HepG2 (cell line): ENCODE results near the gene PLK2. TPM values are rescaled to one million over a fixed set of nuclear protein-coding genes. Genes with fewer than 3 reads are reported as not detected.

Experiments used
- SKI ChIP-seq: fragments of 450-650 bp; IDR thresholded peaks from one replicate; pipeline ENCODE4 v1.6.1; 2018; ENCODE audit warnings: mild to moderate bottlenecking; ENCODE audit not compliant: partially characterized antibody
- SMAD3 ChIP-seq: sonication (generic); formaldehyde crosslinking; IDR thresholded peaks from 2 replicates; pipeline ENCODE4 v1.4.0; 2020; ENCODE audit warnings: missing genetic modification reagents
- TBP ChIP-seq: sonication (generic); formaldehyde crosslinking; IDR thresholded peaks from 2 replicates; pipeline ENCODE4 v1.5.0; 2020; ENCODE audit warnings: missing genetic modification reagents
- ZKSCAN5 ChIP-seq: sonication (generic); formaldehyde crosslinking; IDR thresholded peaks from 2 replicates; pipeline ENCODE4 v1.5.1; 2020; ENCODE audit warnings: mild to moderate bottlenecking, missing genetic modification reagents
- ZNF142 ChIP-seq: sonication (generic); formaldehyde crosslinking; IDR thresholded peaks from 2 replicates; pipeline ENCODE4 v1.4.0; 2020; ENCODE audit warnings: missing genetic modification reagents
- ZNF230 ChIP-seq: sonication (generic); formaldehyde crosslinking; IDR thresholded peaks from 2 replicates; pipeline ENCODE4 v1.4.0; 2020; ENCODE audit warnings: mild to moderate bottlenecking, missing genetic modification reagents
- ZNF574 ChIP-seq: sonication (generic); formaldehyde crosslinking; IDR thresholded peaks from 2 replicates; pipeline ENCODE4 v1.4.0; 2020; ENCODE audit warnings: missing genetic modification reagents
- polyA plus RNA-seq, 8 experiments: library from polyadenylated mRNA; depleted of rRNA in 3 of 8; stranded (reverse) in 7 of 8; unstranded in 1 of 8; fragments of >200 nt; fragmentation: Illumina TruSeq in 4 of 8; extraction: Trizol in 4 of 8; gene quantifications; 2 replicates each; pipeline versions ENCODE4 v1.2.1 to v1.2.3, GENCODE V29; 2011 to 2016; ENCODE audit warnings: low read depth in 4 of 8, missing spikeins in 1 of 8, mixed read lengths in 1 of 8; ENCODE audit not compliant: insufficient read depth in 1 of 8
- total RNA-seq, 5 experiments: library from RNA; depleted of rRNA; stranded (reverse); fragments of >200 nt; fragmentation: Illumina TruSeq; extraction: Trizol; gene quantifications; 2 replicates each; pipeline ENCODE4 v1.2.3, GENCODE V29; 2016; ENCODE audit warnings: low read depth in 1 of 5
- TF ChIP-seq, protein P1 (sequence below): sonication (generic); formaldehyde crosslinking; IDR thresholded peaks from 2 replicates; pipeline ENCODE4 v1.4.0; 2020; ENCODE audit warnings: mild to moderate bottlenecking, missing genetic modification reagents

PLK2 gene
- total and polyA plus RNA-seq, 2 of the 13 experiments (the other 11 are each of a cell fraction or from before 2014, with no cell fraction given): 9.6 to 29.6 TPM

DNA sequence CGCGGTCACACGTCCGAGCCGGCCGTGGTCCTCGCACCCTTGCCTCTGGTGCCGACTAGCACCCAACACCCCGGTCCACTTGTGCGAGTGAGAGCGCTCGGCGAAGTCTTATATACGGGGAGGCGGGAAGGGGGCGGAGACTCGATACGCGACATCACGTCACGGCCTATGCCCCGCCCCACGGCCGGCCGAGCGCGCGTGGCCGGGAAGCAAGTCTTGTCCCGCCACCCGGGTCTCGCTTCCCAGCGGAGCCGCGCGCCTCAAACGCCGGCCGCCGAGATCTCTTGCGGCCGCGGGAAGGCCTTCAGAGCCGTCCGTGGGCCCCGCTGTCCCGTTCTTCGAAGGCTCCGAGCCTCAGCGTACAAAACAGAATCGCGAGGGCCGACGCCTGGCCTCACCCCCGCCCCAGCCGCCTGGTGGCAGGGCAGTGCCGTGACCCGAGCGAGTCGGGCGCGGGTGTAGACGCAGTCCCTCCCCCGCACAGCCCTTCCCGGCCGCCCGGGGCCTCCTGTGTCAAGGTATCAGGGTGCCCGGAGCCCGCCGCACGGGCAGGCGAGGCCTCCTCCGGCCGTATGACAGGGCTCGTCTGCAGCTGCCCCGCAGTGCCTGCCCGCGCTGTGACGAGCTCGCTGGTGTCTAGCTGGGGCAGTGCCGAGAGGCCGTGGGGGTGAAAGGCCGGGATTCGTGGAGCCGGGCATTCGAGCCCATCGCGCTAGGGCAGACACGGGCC is at the start of gene PLK2 (continued):
- TF ChIP-seq, protein P1, sequence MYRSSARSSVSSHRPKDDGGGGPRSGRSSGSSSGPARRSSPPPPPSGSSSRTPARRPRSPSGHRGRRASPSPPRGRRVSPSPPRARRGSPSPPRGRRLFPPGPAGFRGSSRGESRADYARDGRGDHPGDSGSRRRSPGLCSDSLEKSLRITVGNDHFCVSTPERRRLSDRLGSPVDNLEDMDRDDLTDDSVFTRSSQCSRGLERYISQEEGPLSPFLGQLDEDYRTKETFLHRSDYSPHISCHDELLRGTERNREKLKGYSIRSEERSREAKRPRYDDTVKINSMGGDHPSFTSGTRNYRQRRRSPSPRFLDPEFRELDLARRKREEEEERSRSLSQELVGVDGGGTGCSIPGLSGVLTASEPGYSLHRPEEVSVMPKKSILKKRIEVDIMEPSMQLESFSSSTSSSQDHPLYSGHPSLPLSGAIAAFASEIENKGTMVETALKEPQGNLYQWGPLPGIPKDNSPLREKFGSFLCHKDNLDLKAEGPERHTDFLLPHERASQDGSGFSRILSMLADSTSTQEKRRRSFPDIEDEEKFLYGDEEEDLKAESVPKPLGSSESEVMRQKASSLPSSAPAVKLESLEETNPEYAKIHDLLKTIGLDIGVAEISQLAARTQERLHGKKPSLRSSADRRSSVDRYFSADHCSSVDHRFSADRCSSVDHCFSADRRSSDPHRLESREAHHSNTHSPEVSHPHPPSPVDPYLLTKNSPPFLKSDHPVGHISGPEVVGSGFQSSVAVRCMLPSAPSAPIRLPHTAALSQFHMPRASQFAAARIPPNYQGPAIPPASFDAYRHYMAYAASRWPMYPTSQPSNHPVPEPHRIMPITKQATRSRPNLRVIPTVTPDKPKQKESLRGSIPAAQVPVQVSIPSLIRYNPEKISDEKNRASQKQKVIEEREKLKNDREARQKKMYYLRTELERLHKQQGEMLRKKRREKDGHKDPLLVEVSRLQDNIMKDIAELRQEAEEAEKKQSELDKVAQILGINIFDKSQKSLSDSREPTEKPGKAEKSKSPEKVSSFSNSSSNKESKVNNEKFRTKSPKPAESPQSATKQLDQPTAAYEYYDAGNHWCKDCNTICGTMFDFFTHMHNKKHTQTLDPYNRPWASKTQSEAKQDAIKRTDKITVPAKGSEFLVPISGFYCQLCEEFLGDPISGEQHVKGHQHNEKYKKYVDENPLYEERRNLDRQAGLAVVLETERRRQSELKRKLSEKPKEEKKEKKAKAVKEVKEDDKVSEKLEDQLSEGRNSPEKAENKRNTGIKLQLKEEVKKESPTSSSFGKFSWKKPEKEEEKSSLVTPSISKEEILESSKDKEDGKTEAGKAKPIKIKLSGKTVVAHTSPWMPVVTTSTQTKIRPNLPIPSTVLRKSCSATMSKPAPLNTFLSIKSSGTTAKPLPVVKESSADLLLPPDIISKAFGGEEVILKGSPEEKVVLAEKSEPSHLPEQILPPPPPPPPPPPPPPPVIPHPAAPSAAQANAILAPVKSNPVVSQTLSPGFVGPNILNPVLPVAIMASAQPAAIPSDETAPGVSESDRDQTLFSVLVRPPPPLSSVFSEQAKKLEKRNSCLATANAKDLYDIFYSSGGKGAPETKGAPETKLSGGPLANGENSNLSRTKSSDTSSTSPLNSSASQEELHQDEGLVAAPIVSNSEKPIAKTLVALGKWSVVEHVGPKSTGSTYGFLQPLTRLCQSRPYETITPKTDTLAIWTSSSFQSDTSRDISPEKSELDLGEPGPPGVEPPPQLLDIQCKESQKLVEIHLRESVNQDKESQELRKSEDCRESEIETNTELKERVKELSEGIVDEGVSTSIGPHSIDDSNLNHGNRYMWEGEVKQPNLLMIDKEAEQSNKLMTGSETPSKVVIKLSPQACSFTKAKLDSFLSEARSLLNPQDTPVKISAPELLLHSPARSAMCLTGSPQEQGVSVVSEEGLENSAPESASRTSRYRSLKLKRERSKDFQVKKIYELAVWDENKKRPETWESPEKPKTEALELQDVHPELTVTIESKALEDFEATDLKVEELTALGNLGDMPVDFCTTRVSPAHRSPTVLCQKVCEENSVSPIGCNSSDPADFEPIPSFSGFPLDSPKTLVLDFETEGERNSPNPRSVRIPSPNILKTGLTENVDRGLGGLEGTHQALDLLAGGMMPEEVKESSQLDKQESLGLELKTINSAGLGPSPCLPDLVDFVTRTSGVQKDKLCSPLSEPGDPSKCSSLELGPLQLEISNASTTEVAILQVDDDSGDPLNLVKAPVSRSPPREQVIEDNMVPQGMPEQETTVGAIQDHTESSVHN (CRISPR knock-in tag): no peak
- no peak for TF ChIP-seq ZNF142 (CRISPR knock-in tag)
- no peak for TF ChIP-seq ZNF574
- peak; percentile 75; the same call in 1 of the 2 replicates for TF ChIP-seq ZNF230 (CRISPR knock-in tag)
- no peak for TF ChIP-seq ZKSCAN5
- TF ChIP-seq SMAD3: no peak
- no peak for TF ChIP-seq TBP
- TF ChIP-seq SKI: peak; percentile 9
